DLD1 (cell line): Measurements from ENCODE around the gene ADGRA1.
"Not testable (repeated sequence)": the region's sequence is repeated elsewhere in the genome, so short reads cannot be mapped to it uniquely, and the experiment has no call there.

Source experiments
- in situ Hi-C: cut with HindIII; loops from 2 replicates; pipeline ENCODE4 v1.10.0; 2017; ENCODE audit warnings: low sequenced_read_pairs

Gene ADGRA1

GRCh38 chr10:133124357-133125211 lies 36.9 kb downstream of the ADGRA1 start:
- in situ Hi-C loops, result no loop called here

- in situ Hi-C loops, result no loop called here
Observed at GRCh38 chr10:133125901-133126300, 38.2 kb downstream of the ADGRA1 start.

GRCh38 chr10:133126431-133127290 lies 38.9 kb downstream of the ADGRA1 start:
- in situ Hi-C loops, result no loop called here

- in situ Hi-C loops, result no loop called here
Observed at GRCh38 chr10:133127291-133128125, 39.8 kb downstream of the ADGRA1 start.

GRCh38 chr10:133128126-133129070 lies 40.7 kb downstream of the ADGRA1 start:
- in situ Hi-C loops, result no loop called here

GRCh38 chr10:133129071-133129858 lies 41.5 kb downstream of the ADGRA1 start:
- in situ Hi-C loops, result no loop called here

GRCh38 chr10:133129859-133130495 lies 42.3 kb downstream of the ADGRA1 start:
- in situ Hi-C loops, result no loop called here

- in situ Hi-C loops, result no loop called here
Observed at GRCh38 chr10:133130602-133131001, 42.9 kb downstream of the ADGRA1 start.

- in situ Hi-C loops, result no loop called here
Observed at GRCh38 chr10:133131053-133131452, 43.3 kb downstream of the ADGRA1 start.

- in situ Hi-C loops, result no loop called here
Observed at GRCh38 chr10:133131734-133132472, 44.2 kb downstream of the ADGRA1 start.

- in situ Hi-C loops, result no loop called here
Observed at GRCh38 chr10:133132473-133133291, 45.0 kb downstream of the ADGRA1 start.

- in situ Hi-C loops, result no loop called here
Observed at GRCh38 chr10:133133471-133134231, 45.9 kb downstream of the ADGRA1 start.

- in situ Hi-C loops, result no loop called here
Observed at GRCh38 chr10:133134411-133135115, 46.8 kb downstream of the ADGRA1 start.

- in situ Hi-C loops, result no loop called here
Observed at GRCh38 chr10:133135116-133135465, 47.4 kb downstream of the ADGRA1 start.

- in situ Hi-C loops, result not testable (repeated sequence)
Observed at GRCh38 chr10:133137486-133138145, 49.9 kb downstream of the ADGRA1 start.
